AG08395 (cell line): ENCODE results near the gene OMP.
A peak's percentile ranks its signal among the peaks of the same experiment; 100 is the strongest.

Source experiments
- DNase-seq: peaks from one replicate; pipeline ENCODE4 v3.0.0; 2012; ENCODE audit warnings: mixed read lengths, low spot score

Gene OMP

GRCh38 chr11:77140231-77140851 is 37.7 kb downstream of the OMP start:
- DNase-seq: peak; percentile 38

GRCh38 chr11:77141034-77141433 is 38.4 kb downstream of the OMP start:
- no peak for DNase-seq

- DNase-seq: no peak
Observed at GRCh38 chr11:77141475-77141874, 38.8 kb downstream of the OMP start.

GRCh38 chr11:77142091-77142975 is 39.7 kb downstream of the OMP start:
- no peak for DNase-seq

- no peak for DNase-seq
Observed at GRCh38 chr11:77143405-77144020, 40.9 kb downstream of the OMP start.

- no peak for DNase-seq
Observed at GRCh38 chr11:77144196-77144856, 41.7 kb downstream of the OMP start.

- DNase-seq: no peak
Observed at GRCh38 chr11:77144857-77145428, 42.3 kb downstream of the OMP start.

- DNase-seq: no peak
Observed at GRCh38 chr11:77146261-77147035, 43.8 kb downstream of the OMP start.

- no peak for DNase-seq
Observed at GRCh38 chr11:77147036-77147315, 44.3 kb downstream of the OMP start.

GRCh38 chr11:77147668-77148321 is 45.2 kb downstream of the OMP start:
- DNase-seq: peak; percentile 27

GRCh38 chr11:77148963-77149715 is 46.5 kb downstream of the OMP start:
- DNase-seq: no peak

GRCh38 chr11:77149716-77150392 is 47.2 kb downstream of the OMP start:
- no peak for DNase-seq

GRCh38 chr11:77150836-77151235 is 48.2 kb downstream of the OMP start:
- DNase-seq: no peak

- DNase-seq: no peak
Observed at GRCh38 chr11:77151804-77152509, 49.3 kb downstream of the OMP start.

- DNase-seq: no peak
Observed at GRCh38 chr11:77152846-77153245, 50.2 kb downstream of the OMP start.
